Activated T-cell treated with anti-CD3 and anti-CD28 coated beads, Interleukin-2, amount 50 U/mL, for 24 hours (primary cell): ENCODE measurements around the gene DDX42.
A peak's percentile ranks its signal among the peaks of the same experiment; 100 is the strongest.
"Not testable (repeated sequence)": the region's sequence is repeated elsewhere in the genome, so short reads cannot be mapped to it uniquely, and the experiment has no call there.

ENCODE experiments used
- DNase-seq: peaks from one replicate; pipeline ENCODE4 v3.0.0-alpha.2; 2020
- H3K27ac Mint-ChIP-seq: 2 replicates; pipeline ENCODE4 v1.8.0; 2020; ENCODE audit warnings: mild to moderate bottlenecking, mixed read lengths
- H3K27me3 Mint-ChIP-seq: 2 replicates; pipeline ENCODE4 v1.8.0; 2020; ENCODE audit warnings: mixed read lengths
- H3K36me3 Mint-ChIP-seq: 2 replicates; pipeline ENCODE4 v1.8.0; 2020; ENCODE audit warnings: low read depth, mixed read lengths
- H3K4me1 Mint-ChIP-seq: 2 replicates; pipeline ENCODE4 v1.8.0; 2020; ENCODE audit warnings: low read depth, mixed read lengths
- H3K4me3 Mint-ChIP-seq: 2 replicates; pipeline ENCODE4 v1.8.0; 2020; ENCODE audit warnings: mild to moderate bottlenecking, moderate library complexity, mixed read lengths
- H3K9me3 Mint-ChIP-seq: 2 replicates; pipeline ENCODE4 v1.8.0; 2020; ENCODE audit warnings: mixed read lengths

DDX42 gene

DNA sequence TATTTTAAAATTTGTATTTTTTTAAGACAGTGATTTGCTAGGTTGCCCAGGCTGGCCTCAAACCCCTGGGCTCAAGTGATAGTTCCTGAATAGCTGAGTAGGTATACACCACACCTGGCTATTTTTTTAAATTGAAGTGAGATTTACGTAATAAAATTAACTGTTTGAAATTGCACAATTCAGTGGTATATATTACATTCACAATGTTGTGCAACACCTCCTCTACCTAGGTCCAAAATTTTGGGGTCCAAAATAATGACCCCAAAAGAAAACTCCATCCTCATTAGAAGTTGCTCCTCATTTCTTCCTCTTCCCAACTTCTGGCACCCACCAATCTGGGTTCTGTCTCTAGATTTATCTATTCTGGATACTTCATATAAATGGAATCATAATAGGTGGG lies 71.5 kb downstream of the DDX42 start:
- Mint-ChIP-seq H3K9me3 (peaks cover 8% of the 10 kb centered on the region), H3K36me3 (peaks cover 19% of the 10 kb centered on the region), H3K27me3 (no peaks in the 10 kb centered on the region), H3K27ac (no peak overlapping the region), H3K4me1 (peaks cover 37% of the 10 kb centered on the region), H3K4me3 (no peak overlapping the region)
- no peak for DNase-seq

DNA sequence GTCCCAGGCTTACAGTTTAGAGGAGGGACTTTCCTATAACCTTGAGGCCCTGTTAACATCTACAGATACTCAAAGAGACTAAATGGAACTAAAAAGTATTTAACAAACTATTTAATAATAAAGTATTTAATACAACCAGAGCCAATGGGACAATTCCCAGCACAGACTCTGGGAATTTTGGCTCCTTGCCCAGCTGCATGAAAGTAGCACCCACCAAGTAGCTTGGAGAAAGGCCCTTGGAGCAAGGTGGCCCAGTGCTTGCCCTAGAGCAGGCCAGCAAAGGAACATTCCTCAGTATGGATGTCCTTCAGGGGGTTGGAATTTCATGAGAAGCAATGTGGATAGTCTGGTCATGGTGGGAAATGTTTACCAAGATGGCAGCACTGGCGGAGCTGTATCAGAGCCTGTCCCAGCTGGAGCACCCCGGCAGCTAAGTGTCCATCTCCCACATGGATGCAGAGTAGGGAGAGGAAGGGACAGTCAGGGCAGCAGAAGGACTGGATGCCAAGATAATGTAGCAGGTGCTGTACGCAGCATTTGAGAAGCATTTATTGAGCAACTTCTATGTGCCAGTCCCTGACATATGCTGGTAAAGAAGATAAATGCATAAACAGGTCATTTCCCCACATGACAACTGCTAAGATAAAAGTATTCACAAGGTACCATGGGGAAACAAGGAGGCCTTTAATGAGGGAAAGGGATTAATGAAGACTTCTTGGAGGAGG lies 73.7 kb downstream of the DDX42 start:
- peaks cover 8% of the 10 kb centered on the region for H3K9me3 Mint-ChIP-seq
- peaks cover 28% of the 10 kb centered on the region for H3K4me1 Mint-ChIP-seq
- peak overlapping the region; percentile 42 for H3K27ac Mint-ChIP-seq

GRCh38 chr17:63848834-63849689 lies 75.1 kb downstream of the DDX42 start:
- DNase-seq, result peak; percentile 98
- H3K36me3 Mint-ChIP-seq, result no peaks in the 10 kb centered on the region
- H3K9me3 Mint-ChIP-seq, result peaks cover 8% of the 10 kb centered on the region
- no peaks in the 10 kb centered on the region for H3K27me3 Mint-ChIP-seq
- H3K4me3 Mint-ChIP-seq, result peak overlapping the region; percentile 68
- peak overlapping the region; percentile 96 for H3K27ac Mint-ChIP-seq
- peaks cover 23% of the 10 kb centered on the region for H3K4me1 Mint-ChIP-seq

More for the DNA sequence above, 73.7 kb downstream of the DDX42 start:
- Mint-ChIP-seq H3K4me3 (no peak overlapping the region), H3K27me3 (no peaks in the 10 kb centered on the region), H3K36me3 (peaks cover 2% of the 10 kb centered on the region)
- no peak for DNase-seq

GRCh38 chr17:63850401-63850800 lies 76.4 kb downstream of the DDX42 start:
- DNase-seq, result no peak
- H3K27ac Mint-ChIP-seq, result no peak overlapping the region
- H3K9me3 Mint-ChIP-seq, result peaks cover 8% of the 10 kb centered on the region
- H3K36me3 Mint-ChIP-seq, result no peaks in the 10 kb centered on the region
- H3K27me3 Mint-ChIP-seq, result no peaks in the 10 kb centered on the region
- peaks cover 20% of the 10 kb centered on the region for H3K4me1 Mint-ChIP-seq
- H3K4me3 Mint-ChIP-seq, result no peak overlapping the region

GRCh38 chr17:63853260-63853659 lies 79.3 kb downstream of the DDX42 start:
- Mint-ChIP-seq H3K4me3 (no peak overlapping the region), H3K36me3 (no peaks in the 10 kb centered on the region), H3K4me1 (peaks cover 12% of the 10 kb centered on the region), H3K9me3 (peaks cover 4% of the 10 kb centered on the region), H3K27me3 (no peaks in the 10 kb centered on the region), H3K27ac (no peak overlapping the region)
- no peak for DNase-seq

DNA sequence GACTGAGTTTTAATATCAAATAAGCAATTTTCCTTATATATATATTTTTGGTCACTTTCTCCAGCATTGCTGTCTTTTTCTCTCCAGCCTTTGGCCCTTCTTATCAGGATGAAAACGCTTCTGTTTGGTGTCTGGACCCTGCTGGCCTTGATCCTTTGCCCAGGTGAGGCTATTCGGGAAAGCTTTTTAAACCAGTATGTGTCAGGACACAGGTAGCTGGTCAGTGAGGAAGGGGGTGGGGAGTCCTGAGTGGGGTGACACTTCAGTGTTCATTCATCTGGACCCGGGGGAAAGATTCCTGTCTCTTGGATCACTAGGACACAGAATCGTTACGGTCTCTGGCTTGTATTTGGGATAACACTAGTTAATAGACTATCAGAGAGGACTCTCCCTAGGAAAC lies 80.7 kb downstream of the DDX42 start:
- Mint-ChIP-seq H3K36me3 (no peaks in the 10 kb centered on the region), H3K27me3 (no peaks in the 10 kb centered on the region), H3K4me1 (peaks cover under 1% of the 10 kb centered on the region), H3K27ac (no peak overlapping the region), H3K4me3 (no peak overlapping the region), H3K9me3 (no peaks in the 10 kb centered on the region)
- no peak for DNase-seq

GRCh38 chr17:63855185-63855584 lies 81.2 kb downstream of the DDX42 start:
- no peak for DNase-seq
- no peak overlapping the region for H3K4me3 Mint-ChIP-seq

DNA sequence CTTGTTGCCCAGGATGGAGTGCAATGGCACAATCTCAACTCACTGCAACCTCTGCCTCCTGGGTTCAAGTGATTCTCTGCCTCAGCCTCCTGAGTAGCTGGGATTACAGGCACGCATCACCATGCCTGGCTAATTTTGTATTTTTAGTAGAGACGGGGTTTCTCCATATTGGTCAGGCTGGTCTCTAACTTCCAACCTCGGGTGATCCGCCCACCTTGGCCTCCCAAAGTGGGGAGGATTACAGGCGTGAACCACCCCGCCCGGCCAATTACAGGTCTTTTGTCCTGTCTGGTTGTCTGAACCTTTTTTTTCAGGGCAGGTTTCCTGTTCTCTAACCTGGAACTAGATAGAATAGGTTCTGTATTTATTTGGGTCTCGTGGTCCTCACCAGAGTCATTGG lies 82.5 kb downstream of the DDX42 start:
- not testable (repeated sequence) for H3K9me3 Mint-ChIP-seq, H3K4me3 Mint-ChIP-seq, H3K36me3 Mint-ChIP-seq, DNase-seq, H3K27ac Mint-ChIP-seq, H3K4me1 Mint-ChIP-seq, H3K27me3 Mint-ChIP-seq

More at GRCh38 chr17:63855185-63855584, 81.2 kb downstream of the DDX42 start:
- Mint-ChIP-seq H3K4me1 (no peaks in the 10 kb centered on the region), H3K27ac (no peak overlapping the region), H3K36me3 (no peaks in the 10 kb centered on the region), H3K9me3 (no peaks in the 10 kb centered on the region), H3K27me3 (no peaks in the 10 kb centered on the region)

DNA sequence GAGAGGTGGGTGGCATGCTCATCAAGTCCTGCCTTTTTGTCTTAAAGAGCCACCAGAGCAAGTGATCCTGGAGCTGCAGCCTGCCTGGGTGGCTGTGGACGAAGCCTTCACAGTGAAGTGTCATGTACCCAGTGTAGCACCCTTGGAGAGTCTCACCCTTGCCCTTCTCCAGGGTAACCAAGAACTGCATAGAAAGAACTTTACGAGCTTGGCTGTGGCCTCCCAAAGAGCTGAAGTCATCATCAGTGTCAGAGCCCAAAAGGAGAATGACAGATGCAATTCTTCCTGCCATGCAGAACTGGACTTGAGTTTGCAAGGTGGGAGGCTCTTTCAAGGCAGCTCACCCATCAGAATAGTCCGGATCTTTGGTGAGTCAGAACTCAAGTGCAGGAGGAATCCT lies 85.3 kb downstream of the DDX42 start:
- H3K9me3 Mint-ChIP-seq, result no peaks in the 10 kb centered on the region
- DNase-seq, result no peak
- H3K4me1 Mint-ChIP-seq, result no peaks in the 10 kb centered on the region
- H3K36me3 Mint-ChIP-seq, result no peaks in the 10 kb centered on the region
- no peaks in the 10 kb centered on the region for H3K27me3 Mint-ChIP-seq
- no peak overlapping the region for H3K4me3 Mint-ChIP-seq
- H3K27ac Mint-ChIP-seq, result no peak overlapping the region

- not testable (repeated sequence) for H3K27me3 Mint-ChIP-seq, H3K36me3 Mint-ChIP-seq, H3K4me1 Mint-ChIP-seq, H3K27ac Mint-ChIP-seq, H3K4me3 Mint-ChIP-seq, DNase-seq, H3K9me3 Mint-ChIP-seq
Observed at GRCh38 chr17:63866625-63867024, 92.7 kb downstream of the DDX42 start.
